A673 (cell line): ENCODE results near the gene MST1.

ENCODE experiments used
- CTCF ChIP-seq: fragments of 300-800, 200-600 bp; sonication (generic); conservative IDR thresholded peaks from 2 replicates; pipeline ENCODE4 v1.5.1; 2017; ENCODE audit warnings: low read depth, mild to moderate bottlenecking, antibody characterized with exemption, low read length, moderate library complexity, mixed read lengths
- EZH2 ChIP-seq: fragments of 200-600 bp; sonication (generic); IDR thresholded peaks from 2 replicates; pipeline ENCODE4 v1.6.1; 2017; ENCODE audit warnings: borderline replicate concordance, low read depth, mild to moderate bottlenecking, mixed read lengths, antibody characterized with exemption, low read length; ENCODE audit not compliant: poor library complexity, severe bottlenecking

- TF ChIP-seq CTCF: no peak
- no peak for TF ChIP-seq EZH2
Observed at GRCh38 chr3:49670940-49671290, 18.4 kb downstream of the MST1 start.
